ENCODE measurements around the gene SELENOM. TPM values are rescaled to one million over a fixed set of nuclear protein-coding genes. Genes with fewer than 3 reads are reported as not detected.

SELENOM gene
- total and polyA plus RNA-seq, 2 donors (not counting 1 experiment from before 2014, with no cell fraction given) = 23.6 to 43.3 TPM

DNA sequence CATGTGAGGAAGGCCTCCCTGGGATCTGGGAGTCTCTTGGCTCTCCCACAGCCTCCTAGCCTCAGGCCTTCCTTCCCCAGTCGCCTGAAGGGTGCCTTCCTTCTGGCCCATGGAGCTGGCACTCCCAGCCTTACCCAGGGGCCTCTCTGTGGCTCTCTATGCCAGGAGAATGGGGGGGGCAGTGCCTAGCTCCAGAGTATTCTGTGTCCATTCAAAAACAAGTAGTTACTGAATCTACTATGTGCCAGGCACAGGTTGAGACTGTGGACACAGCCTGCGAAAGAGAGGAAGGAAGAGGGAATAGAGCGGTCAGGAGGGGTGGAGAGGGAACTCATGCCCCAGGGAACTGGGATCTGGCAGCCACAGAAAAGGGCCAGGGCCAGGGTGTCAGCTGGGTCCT, 35.7 kb upstream of the SELENOM start:
- ChIA-PET POLR2A (no interaction called here), CTCF (no interaction called here)
- TF ChIP-seq, protein P1, sequence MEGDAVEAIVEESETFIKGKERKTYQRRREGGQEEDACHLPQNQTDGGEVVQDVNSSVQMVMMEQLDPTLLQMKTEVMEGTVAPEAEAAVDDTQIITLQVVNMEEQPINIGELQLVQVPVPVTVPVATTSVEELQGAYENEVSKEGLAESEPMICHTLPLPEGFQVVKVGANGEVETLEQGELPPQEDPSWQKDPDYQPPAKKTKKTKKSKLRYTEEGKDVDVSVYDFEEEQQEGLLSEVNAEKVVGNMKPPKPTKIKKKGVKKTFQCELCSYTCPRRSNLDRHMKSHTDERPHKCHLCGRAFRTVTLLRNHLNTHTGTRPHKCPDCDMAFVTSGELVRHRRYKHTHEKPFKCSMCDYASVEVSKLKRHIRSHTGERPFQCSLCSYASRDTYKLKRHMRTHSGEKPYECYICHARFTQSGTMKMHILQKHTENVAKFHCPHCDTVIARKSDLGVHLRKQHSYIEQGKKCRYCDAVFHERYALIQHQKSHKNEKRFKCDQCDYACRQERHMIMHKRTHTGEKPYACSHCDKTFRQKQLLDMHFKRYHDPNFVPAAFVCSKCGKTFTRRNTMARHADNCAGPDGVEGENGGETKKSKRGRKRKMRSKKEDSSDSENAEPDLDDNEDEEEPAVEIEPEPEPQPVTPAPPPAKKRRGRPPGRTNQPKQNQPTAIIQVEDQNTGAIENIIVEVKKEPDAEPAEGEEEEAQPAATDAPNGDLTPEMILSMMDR (IDR thresholded peaks at IDR 0.05) = no peak
- TF ChIP-seq EZH2 (IDR thresholded peaks at IDR 0.05; ENCODE audit: borderline replicate concordance, insufficient read depth, low read depth, low read length, poor library complexity, severe bottlenecking) = no peak
- Histone ChIP-seq H3K79me2 (ENCODE audit: control insufficient read depth, insufficient read depth, low read length) (no peaks in the 10 kb centered on the region), H3K27me3 (replicated peaks in 1 of 4; ENCODE audit: control extremely low read depth in 1 of 4, control insufficient read depth in 3 of 4, insufficient read depth in 4 of 4, low read length in 3 of 4) (peaks cover 0 to 10% (median 0%) of the 10 kb centered on the region in 4 experiments), H3K9ac (ENCODE audit: low read length) (no peak overlapping the region), H3K9me3 (ENCODE audit: control extremely low read depth in 1 of 3, control insufficient read depth in 2 of 3, insufficient read depth in 1 of 3, low read length in 2 of 3) (peaks cover 1 to 10% (median 4%) of the 10 kb centered on the region in 3 donors), H3K27ac (ENCODE audit: low read length in 2 of 2) (no peak overlapping the region), H3K4me2 (replicated peaks; ENCODE audit: low read depth, low read length, poor library complexity, severe bottlenecking) (no peak overlapping the region), H3K4me3 (ENCODE audit: control extremely low read depth in 1 of 5, extremely low read depth in 1 of 5, insufficient read depth in 1 of 5, low read depth in 2 of 5, low read length in 4 of 5) (no peak overlapping the region), H4K20me1 (ENCODE audit: control insufficient read depth, insufficient read depth, low read length, poor library complexity, severe bottlenecking) (no peaks in the 10 kb centered on the region), H3K36me3 (replicated peaks in 1 of 2; ENCODE audit: control extremely low read depth in 1 of 2, control insufficient read depth in 1 of 2, extremely low read depth in 1 of 2, insufficient read depth in 2 of 2, low read length in 1 of 2) (no peaks in the 10 kb centered on the region), H2AFZ (ENCODE audit: insufficient read depth, low read depth, low read length, poor library complexity, severe bottlenecking) (no peak overlapping the region), H3K4me1 (ENCODE audit: control insufficient read depth in 2 of 2, insufficient read depth in 2 of 2, low read length in 2 of 2) (no peaks in the 10 kb centered on the region)
- intact Hi-C loops (cut with micrococcal nuclease) = no loop called here
- WGBS (ENCODE audit: insufficient coverage) = 89% methylated on average over 2 of the region's 3 CpGs
- no peaks in the 10 kb centered on the region for H3K9me3 Mint-ChIP-seq (ENCODE audit: insufficient read depth)
- no peak overlapping the region for H3K27ac Mint-ChIP-seq
- DNase-seq (no peak), ATAC-seq (ENCODE audit: low read depth) (no peak)
- H3K4me3 Mint-ChIP-seq = no peak overlapping the region
- no peaks in the 10 kb centered on the region for H3K4me1 Mint-ChIP-seq
- peaks cover 9% of the 10 kb centered on the region for H3K27me3 Mint-ChIP-seq

DNA sequence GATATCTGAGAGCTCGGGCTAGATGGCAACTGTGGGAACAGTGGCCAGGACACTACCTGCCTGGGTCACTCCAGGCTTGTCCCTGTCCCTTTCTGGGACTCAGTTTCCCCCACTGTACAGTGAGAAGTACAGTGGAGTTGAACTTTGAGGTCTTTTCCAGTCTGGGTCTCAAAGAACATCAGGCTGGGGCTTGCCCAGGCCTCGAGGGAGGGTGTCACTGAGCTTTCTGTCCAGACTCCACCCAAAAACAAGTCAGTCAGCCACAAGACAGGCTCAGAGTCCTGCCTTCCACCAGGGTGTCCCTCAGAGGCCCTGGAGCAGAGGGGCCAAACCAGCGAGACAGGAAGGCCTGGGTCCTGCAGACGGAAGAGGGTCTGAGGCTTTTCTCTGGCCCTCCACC, 34.9 kb upstream of the SELENOM start:
- TF ChIP-seq EZH2 (IDR thresholded peaks at IDR 0.05; ENCODE audit: borderline replicate concordance, insufficient read depth, low read depth, low read length, poor library complexity, severe bottlenecking) = no peak
- TF ChIP-seq, protein P1 (IDR thresholded peaks at IDR 0.05) = no peak
- Histone ChIP-seq H3K27me3 (replicated peaks in 1 of 4; ENCODE audit: control extremely low read depth in 1 of 4, control insufficient read depth in 3 of 4, insufficient read depth in 4 of 4, low read length in 3 of 4) (peaks cover 0 to 10% (median 0%) of the 10 kb centered on the region in 4 experiments), H3K4me3 (ENCODE audit: control extremely low read depth in 1 of 5, extremely low read depth in 1 of 5, insufficient read depth in 1 of 5, low read depth in 2 of 5, low read length in 4 of 5) (no peak overlapping the region), H2AFZ (ENCODE audit: insufficient read depth, low read depth, low read length, poor library complexity, severe bottlenecking) (no peak overlapping the region), H3K27ac (ENCODE audit: low read length in 2 of 2) (no peak overlapping the region), H3K36me3 (replicated peaks in 1 of 2; ENCODE audit: control extremely low read depth in 1 of 2, control insufficient read depth in 1 of 2, extremely low read depth in 1 of 2, insufficient read depth in 2 of 2, low read length in 1 of 2) (no peaks in the 10 kb centered on the region), H3K9ac (ENCODE audit: low read length) (no peak overlapping the region), H3K9me3 (ENCODE audit: control extremely low read depth in 1 of 3, control insufficient read depth in 2 of 3, insufficient read depth in 1 of 3, low read length in 2 of 3) (peaks cover 1 to 7% (median 3%) of the 10 kb centered on the region in 3 donors), H3K4me2 (replicated peaks; ENCODE audit: low read depth, low read length, poor library complexity, severe bottlenecking) (no peak overlapping the region), H4K20me1 (ENCODE audit: control insufficient read depth, insufficient read depth, low read length, poor library complexity, severe bottlenecking) (no peaks in the 10 kb centered on the region), H3K79me2 (ENCODE audit: control insufficient read depth, insufficient read depth, low read length) (no peaks in the 10 kb centered on the region), H3K4me1 (ENCODE audit: control insufficient read depth in 2 of 2, insufficient read depth in 2 of 2, low read length in 2 of 2) (no peaks in the 10 kb centered on the region)
- H3K27me3 Mint-ChIP-seq = peaks cover 9% of the 10 kb centered on the region
- CTCF ChIA-PET = no interaction called here
- intact Hi-C loops (cut with micrococcal nuclease) = no loop called here
- H3K27ac Mint-ChIP-seq = no peak overlapping the region
- POLR2A ChIA-PET = no interaction called here
- no peak overlapping the region for H3K4me3 Mint-ChIP-seq
- no peaks in the 10 kb centered on the region for H3K9me3 Mint-ChIP-seq (ENCODE audit: insufficient read depth)
- 79% methylated on average over 3 of the region's 4 CpGs for WGBS (ENCODE audit: insufficient coverage)
- H3K4me1 Mint-ChIP-seq = no peaks in the 10 kb centered on the region
- ATAC-seq (ENCODE audit: low read depth) (no peak), DNase-seq (no peak)
